ES-I3 (cell line): ENCODE measurements around the gene RIPOR2.

ENCODE experiments used
- H3K36me3 ChIP-seq: 2 replicates; pipeline ENCODE4 v1.6.1; 2013; ENCODE audit warnings: mild to moderate bottlenecking, low read length, control low read depth, moderate library complexity; ENCODE audit not compliant: insufficient read depth
- H3K4me1 ChIP-seq: 2 replicates; pipeline ENCODE4 v1.6.1; 2013; ENCODE audit warnings: mild to moderate bottlenecking, control low read depth, low read length; ENCODE audit not compliant: insufficient read depth
- H3K9ac ChIP-seq: 2 replicates; pipeline ENCODE4 v1.6.1; 2013; ENCODE audit warnings: low read depth, mild to moderate bottlenecking, low read length, moderate library complexity
- H3K9me3 ChIP-seq: 2 replicates; pipeline ENCODE4 v1.6.1; 2013; ENCODE audit warnings: mild to moderate bottlenecking, low read length, moderate library complexity; ENCODE audit not compliant: control insufficient read depth, insufficient read depth

Gene RIPOR2

GRCh38 chr6:24935366-24936152, at the start of gene RIPOR2:
TSS of gene RIPOR2 (minus strand) at chr6:24935960. CDS start at chr6:24935898, 62 bp downstream.
- Histone ChIP-seq H3K4me1 (peaks cover 40% of the 10 kb centered on the region), H3K9ac (peak within 1 kb of the TSS; percentile 37)

GRCh38 chr6:24985323-24985722, 49.6 kb upstream of the RIPOR2 start:
- peaks cover 12% of the 10 kb centered on the region for H3K9me3 ChIP-seq
- H3K4me1 ChIP-seq, result peaks cover 43% of the 10 kb centered on the region
- H3K9ac ChIP-seq, result no peak overlapping the region
- H3K36me3 ChIP-seq, result no peaks in the 10 kb centered on the region

More at GRCh38 chr6:24935366-24936152, at the start of gene RIPOR2:
- no peaks in the 10 kb centered on the region for H3K9me3 ChIP-seq
- no peaks in the 10 kb centered on the region for H3K36me3 ChIP-seq

- Histone ChIP-seq H3K9me3 (peaks cover 4% of the 10 kb centered on the region; the same call in 1 of the 2 replicates), H3K4me1 (peaks cover 73% of the 10 kb centered on the region), H3K36me3 (no peaks in the 10 kb centered on the region), H3K9ac (peak overlapping the region; percentile 3; the same call in 1 of the 2 replicates)
Observed at GRCh38 chr6:24982231-24982630, 46.5 kb upstream of the RIPOR2 start.

- Histone ChIP-seq H3K9ac (peak overlapping the region; percentile 28; the same call in 1 of the 2 replicates), H3K4me1 (peaks cover 73% of the 10 kb centered on the region), H3K9me3 (no peaks in the 10 kb centered on the region), H3K36me3 (no peaks in the 10 kb centered on the region)
Observed at GRCh38 chr6:24981386-24981760, 45.6 kb upstream of the RIPOR2 start.

- H3K9ac ChIP-seq, result peak overlapping the region; percentile 21; the same call in 1 of the 2 replicates
- no peaks in the 10 kb centered on the region for H3K36me3 ChIP-seq
- no peaks in the 10 kb centered on the region for H3K9me3 ChIP-seq
- H3K4me1 ChIP-seq, result peaks cover 68% of the 10 kb centered on the region
Observed at GRCh38 chr6:24980507-24981385, 45.0 kb upstream of the RIPOR2 start.

GRCh38 chr6:24979176-24979575, 43.4 kb upstream of the RIPOR2 start:
- Histone ChIP-seq H3K9me3 (no peaks in the 10 kb centered on the region), H3K9ac (no peak overlapping the region), H3K4me1 (peaks cover 57% of the 10 kb centered on the region), H3K36me3 (no peaks in the 10 kb centered on the region)

- no peaks in the 10 kb centered on the region for H3K9me3 ChIP-seq
- H3K4me1 ChIP-seq, result peaks cover 21% of the 10 kb centered on the region
- no peak overlapping the region for H3K9ac ChIP-seq
- H3K36me3 ChIP-seq, result no peaks in the 10 kb centered on the region
Observed at GRCh38 chr6:24974182-24975171, 38.7 kb upstream of the RIPOR2 start.

GRCh38 chr6:24972311-24972958, 36.7 kb upstream of the RIPOR2 start:
- Histone ChIP-seq H3K9ac (no peak overlapping the region), H3K9me3 (no peaks in the 10 kb centered on the region), H3K36me3 (no peaks in the 10 kb centered on the region), H3K4me1 (peaks cover 10% of the 10 kb centered on the region; the same call in 1 of the 2 replicates)

- peaks cover 9% of the 10 kb centered on the region; the same call in 1 of the 2 replicates for H3K4me1 ChIP-seq
- no peak overlapping the region for H3K9ac ChIP-seq
- H3K36me3 ChIP-seq, result no peaks in the 10 kb centered on the region
- H3K9me3 ChIP-seq, result no peaks in the 10 kb centered on the region
Observed at GRCh38 chr6:24971067-24971466, 35.3 kb upstream of the RIPOR2 start.

GRCh38 chr6:24969343-24969860, 33.6 kb upstream of the RIPOR2 start:
- H3K9ac ChIP-seq, result no peak overlapping the region
- no peaks in the 10 kb centered on the region for H3K36me3 ChIP-seq
- H3K4me1 ChIP-seq, result peaks cover 9% of the 10 kb centered on the region; the same call in 1 of the 2 replicates
- H3K9me3 ChIP-seq, result no peaks in the 10 kb centered on the region

GRCh38 chr6:24968783-24969182, 33.0 kb upstream of the RIPOR2 start:
- Histone ChIP-seq H3K36me3 (no peaks in the 10 kb centered on the region), H3K9ac (no peak overlapping the region), H3K9me3 (no peaks in the 10 kb centered on the region), H3K4me1 (peaks cover 9% of the 10 kb centered on the region; the same call in 1 of the 2 replicates)

GRCh38 chr6:24967211-24967610, 31.5 kb upstream of the RIPOR2 start:
- no peaks in the 10 kb centered on the region for H3K36me3 ChIP-seq
- peaks cover 9% of the 10 kb centered on the region; the same call in 1 of the 2 replicates for H3K4me1 ChIP-seq
- H3K9ac ChIP-seq, result no peak overlapping the region
- no peaks in the 10 kb centered on the region for H3K9me3 ChIP-seq

GRCh38 chr6:24966381-24966780, 30.6 kb upstream of the RIPOR2 start:
- peaks cover 9% of the 10 kb centered on the region; the same call in 1 of the 2 replicates for H3K4me1 ChIP-seq
- H3K9me3 ChIP-seq, result no peaks in the 10 kb centered on the region
- no peak overlapping the region for H3K9ac ChIP-seq
- H3K36me3 ChIP-seq, result no peaks in the 10 kb centered on the region
